ENCODE results near the gene SLC44A2.
A peak's percentile ranks its signal among the peaks of the same experiment; 100 is the strongest.
"Not testable (repeated sequence)": the region's sequence is repeated elsewhere in the genome, so short reads cannot be mapped to it uniquely, and the experiment has no call there.

SLC44A2 gene

DNA sequence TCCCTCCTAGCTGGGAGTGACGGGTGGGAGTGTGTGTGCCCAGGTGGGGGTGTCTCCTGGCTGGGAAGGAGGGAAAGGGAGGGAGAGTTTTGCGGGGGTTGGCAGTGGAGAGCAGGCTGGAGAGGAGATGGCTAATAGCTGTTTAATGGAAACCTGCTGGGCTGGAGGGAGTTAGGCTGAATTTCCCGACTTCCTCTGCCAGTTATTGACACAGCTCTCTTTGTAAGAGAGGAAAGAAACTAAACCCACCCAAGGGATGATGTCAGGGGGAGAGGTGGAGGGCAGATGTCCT lies 18.6 kb downstream of the SLC44A2 start:
- no peak for DNase-seq
- in situ Hi-C loops (cut with MboI; ENCODE audit: low pct_unique_long_range_greater_than_20kb, low sequenced_read_pairs): loop anchor here (10.0 kb wide), 1 partner anchor 69 kb away; no protein-coding TSS in a partner anchor

DNA sequence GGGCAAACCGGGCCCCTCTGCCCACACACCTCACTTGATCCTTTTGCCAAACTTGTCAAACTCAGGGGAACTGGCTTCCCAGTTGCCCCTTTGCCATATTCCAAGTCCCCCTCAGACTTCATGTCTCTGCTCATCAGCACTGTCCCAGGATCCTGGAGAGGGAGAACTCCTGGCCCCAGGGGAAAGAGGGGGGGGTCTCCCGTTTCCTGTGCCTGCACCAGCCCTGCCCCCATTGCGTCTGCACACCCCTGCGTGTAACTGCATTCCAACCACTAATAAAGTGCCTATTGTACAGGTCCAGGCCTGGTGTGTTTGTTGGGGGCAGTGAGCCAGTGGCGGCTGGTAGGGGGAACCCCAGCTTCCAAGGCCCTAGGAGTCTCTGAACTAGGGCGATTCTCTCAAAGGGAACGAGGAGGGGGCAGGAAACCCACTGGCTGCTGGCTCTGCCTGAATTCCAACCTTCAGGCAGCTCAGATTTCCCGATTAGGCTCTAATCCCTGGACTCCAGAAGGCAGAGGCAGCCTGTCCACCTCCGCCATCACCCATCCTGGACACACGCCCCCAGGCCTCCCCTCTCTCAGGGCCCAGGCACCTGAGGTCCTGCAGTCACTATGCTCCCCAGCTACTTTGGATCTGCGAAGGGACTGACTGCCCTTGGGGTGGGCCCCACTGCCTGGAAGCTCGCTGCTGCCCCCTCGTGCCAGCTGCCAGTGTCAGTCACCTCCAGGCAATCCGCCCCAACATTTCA lies 19.1 kb downstream of the SLC44A2 start:
- in situ Hi-C loops (cut with MboI; ENCODE audit: low pct_unique_long_range_greater_than_20kb, low sequenced_read_pairs): loop anchor here (10.0 kb wide), 1 partner anchor 70 kb away; no protein-coding TSS in a partner anchor
- DNase-seq: peak; percentile 82

DNA sequence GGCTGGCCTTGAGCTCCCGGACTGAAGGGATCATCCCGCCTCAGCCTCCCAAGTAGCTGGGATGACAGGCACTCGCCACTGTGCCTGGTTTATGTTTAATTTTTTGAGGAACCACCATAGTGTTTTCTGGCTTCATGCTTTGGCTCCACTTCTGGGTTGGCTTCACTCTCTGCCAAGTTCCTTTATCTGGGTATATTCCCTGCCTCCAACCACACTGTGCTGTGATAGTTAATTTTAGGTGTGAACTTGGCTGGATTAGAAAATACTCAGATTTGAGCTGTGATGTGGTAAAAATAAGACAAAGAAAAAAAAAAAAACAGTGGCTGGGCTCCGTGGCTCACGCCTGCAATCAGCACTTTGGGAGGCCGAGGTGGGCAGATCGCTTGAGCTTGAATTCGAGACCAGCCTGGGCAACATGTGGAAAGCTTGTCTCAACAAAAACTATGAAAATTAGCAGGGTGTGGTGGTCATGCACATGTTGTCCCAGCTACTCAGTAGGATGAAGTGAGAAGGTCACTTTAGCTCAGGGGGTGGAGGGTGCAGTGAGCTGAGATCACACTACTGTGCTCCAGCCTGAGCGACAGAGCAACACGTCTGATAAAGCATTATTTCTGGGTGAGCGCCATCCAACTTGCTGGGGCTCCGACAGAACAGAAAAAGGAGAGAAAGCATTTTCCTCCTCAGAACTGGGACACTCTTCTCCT lies 21.3 kb downstream of the SLC44A2 start:
- in situ Hi-C loops (cut with MboI; ENCODE audit: low pct_unique_long_range_greater_than_20kb, low sequenced_read_pairs): loop anchor here (10.0 kb wide), 1 partner anchor 72 kb away; no protein-coding TSS in a partner anchor
- no peak for DNase-seq

DNA sequence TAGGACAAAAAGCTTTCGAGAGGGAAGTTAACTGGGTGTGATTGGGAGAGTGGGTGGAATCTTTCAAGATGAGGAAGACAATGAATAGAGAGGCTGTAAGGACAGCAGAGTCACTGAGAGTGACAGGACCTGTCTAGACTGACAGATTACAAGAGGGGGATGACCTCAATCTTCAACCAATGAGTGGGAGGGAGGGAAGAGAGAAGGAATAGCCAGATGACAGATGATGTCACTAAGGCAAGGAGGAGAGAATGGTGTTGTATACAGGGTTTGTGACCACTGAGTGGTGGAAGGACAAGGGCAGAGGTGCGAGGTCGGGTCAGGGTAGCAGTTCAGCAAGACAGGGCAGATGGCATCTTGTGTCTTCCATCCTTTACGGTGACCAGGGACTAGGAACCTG lies 23.0 kb downstream of the SLC44A2 start:
- in situ Hi-C loops (cut with MboI; ENCODE audit: low pct_unique_long_range_greater_than_20kb, low sequenced_read_pairs): loop anchor here (10.0 kb wide), 1 partner anchor 74 kb away; no protein-coding TSS in a partner anchor
- DNase-seq: no peak

DNA sequence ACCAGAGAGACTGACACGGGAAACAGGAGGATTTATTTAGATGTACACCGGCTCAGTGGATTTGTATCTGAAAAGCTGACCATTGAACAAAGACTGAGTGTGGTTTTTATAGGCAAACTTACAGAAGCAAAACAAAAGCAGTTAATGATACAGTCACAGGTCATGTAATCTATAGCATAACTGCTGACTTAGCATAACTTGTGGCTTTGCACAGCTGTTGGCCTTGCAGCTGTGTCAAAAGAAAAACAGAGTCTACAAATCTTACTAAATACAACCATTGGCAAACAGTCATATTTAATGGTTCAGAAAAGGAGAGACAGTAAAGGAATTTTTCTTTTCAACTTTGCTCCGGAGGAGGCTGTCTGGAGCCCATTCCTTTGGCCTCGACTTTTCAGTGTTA lies 26.5 kb downstream of the SLC44A2 start:
- DNase-seq: no peak
- in situ Hi-C loops (cut with MboI; ENCODE audit: low pct_unique_long_range_greater_than_20kb, low sequenced_read_pairs): no loop called here

DNA sequence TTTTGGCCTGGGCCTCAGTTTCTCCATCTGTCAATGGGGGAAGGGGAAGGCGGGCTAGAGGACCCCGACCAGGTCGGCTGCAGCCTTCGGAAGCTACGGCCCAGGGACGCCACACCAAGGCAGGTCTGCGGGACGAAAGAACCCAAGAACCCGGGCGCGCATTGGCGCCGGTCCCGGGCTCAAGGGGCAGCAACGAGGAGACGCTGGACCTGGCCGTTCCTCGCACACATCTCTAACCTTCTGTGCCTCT lies 28.1 kb downstream of the SLC44A2 start:
- no peak for DNase-seq
- in situ Hi-C loops (cut with MboI; ENCODE audit: low pct_unique_long_range_greater_than_20kb, low sequenced_read_pairs): no loop called here

DNA sequence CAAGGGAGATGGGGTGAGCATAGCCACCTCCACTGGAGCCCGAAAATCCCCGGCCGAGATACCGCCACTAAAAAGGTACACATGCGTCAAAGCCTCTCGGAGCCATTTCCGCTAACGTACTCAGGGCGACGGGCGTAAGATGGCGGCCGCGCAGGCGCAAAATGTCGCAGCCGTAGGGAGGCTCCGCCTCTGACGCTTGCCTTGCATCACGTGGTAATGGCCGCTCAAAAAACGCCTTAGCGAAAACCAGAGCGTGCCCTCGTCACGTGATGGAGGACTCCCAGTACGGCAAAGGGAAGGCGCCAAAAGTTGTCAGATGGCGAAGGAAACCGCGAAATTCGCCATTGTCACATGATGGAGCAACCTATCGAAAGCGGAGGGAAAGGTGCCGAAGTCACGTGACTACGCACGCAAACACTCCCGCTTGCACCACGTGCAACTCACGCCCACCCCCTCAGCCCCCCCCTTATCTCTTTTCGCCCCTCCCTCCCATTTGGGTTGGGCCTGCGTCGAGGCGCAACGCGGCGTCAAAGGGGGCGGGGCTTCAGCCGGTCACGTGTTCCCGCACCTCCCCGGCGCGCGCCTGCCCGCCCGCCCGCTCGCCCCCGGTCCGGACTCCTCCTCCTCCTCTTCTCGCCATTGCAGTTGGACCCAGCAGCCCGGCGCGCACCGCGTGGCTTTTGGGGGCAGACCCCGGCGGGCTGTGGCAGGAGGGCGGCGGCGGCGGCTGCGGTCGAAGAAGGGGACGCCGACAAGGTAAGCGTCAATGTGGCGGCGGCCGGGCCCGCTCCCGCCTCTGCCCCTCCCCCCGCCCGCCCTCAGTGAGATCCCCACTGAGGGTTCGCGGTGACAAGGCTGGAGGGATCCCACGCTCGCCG lies 28.6 kb downstream of the SLC44A2 start, which contains the start of gene ILF3:
Gene ILF3 (plus strand): TSS at position 615 of the 878 bp plus-strand sequence. CDS start 16,260 bp downstream, outside the sequence.
- in situ Hi-C loops (cut with MboI; ENCODE audit: low pct_unique_long_range_greater_than_20kb, low sequenced_read_pairs): no loop called here
- peak; percentile 100 for DNase-seq

DNA sequence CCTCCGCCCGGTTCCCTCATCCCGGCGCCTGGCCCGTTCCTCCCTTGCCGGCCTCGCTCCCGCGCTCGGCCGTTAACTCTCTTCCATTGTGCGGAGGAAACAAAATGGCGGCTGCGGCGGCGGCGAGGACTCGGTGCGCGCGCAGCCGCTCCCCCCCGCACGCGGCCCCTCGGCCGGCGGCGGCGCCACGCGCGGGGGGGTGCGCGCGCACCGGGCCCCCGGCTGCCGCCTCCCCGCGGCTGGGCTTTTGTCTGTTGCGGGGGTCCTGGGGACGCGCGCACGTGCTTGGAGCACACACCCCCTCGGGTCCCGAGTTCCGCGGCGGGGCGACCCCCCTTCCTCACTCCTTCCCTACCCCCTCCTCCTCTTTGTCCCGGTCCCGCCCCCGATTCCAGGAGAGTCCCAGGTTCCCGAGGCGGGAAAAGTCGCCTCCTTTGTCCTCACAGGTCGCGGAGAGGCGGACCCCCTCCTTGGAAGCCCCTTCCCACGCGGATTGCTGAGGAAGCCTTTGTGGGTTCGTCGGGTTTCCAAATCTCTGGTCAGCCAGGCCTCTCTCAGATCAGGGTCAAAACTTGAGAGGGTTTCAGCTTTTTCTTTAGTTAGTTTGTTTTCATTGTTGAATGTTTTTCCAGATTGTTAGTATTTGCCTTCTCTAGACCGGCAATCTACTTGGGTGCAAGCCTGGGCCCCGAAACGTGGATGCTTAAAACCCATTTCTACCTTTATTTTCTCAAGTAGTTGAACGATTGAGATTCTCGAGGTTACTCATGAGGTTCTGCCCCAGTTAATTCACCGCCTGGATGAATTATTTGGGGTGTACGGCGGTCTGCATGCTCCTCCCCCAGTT lies 29.5 kb downstream of the SLC44A2 start:
- in situ Hi-C loops (cut with MboI; ENCODE audit: low pct_unique_long_range_greater_than_20kb, low sequenced_read_pairs): no loop called here
- DNase-seq: no peak

DNA sequence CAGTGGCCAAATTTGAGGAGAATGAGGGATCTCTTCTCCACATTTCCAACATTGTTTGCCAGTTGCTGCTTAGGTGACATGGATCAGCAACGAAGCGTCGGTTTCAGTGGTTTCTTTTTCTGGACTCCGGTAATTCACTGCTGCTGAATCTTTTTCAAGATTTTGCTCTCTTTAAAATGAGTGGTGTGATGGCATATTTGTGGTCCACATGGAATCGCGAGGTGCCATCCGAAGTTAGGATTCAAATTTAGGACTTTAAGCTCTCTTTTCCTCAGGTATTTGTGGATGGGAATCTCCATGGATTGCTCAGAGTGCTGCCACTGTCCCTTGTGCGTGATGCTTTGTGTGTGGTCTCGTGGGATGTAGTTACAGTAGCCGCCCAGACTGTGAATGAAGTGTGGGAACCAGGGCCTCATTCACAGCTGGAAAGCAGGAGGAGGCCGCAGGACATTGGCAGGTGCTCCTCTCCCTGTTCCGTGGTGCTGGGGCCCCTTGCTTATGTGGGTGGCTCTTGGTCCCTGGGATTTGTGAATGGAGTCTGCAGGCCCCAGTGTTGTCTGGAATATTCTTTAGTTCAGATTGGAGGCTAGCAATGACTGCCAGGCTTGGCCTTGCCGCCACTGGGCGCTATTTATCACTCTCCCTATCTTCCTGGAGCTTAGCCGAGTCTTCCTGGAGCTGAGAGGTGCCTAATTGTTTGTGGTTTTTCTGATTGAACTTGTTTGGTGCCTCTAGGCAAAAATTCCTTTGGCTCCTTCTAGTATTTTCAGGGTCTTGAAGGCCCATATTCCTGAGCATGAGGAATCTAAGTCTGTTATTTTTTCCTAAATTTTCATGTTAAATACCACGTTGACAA lies 30.3 kb downstream of the SLC44A2 start:
- peak; percentile 47 for DNase-seq

DNA sequence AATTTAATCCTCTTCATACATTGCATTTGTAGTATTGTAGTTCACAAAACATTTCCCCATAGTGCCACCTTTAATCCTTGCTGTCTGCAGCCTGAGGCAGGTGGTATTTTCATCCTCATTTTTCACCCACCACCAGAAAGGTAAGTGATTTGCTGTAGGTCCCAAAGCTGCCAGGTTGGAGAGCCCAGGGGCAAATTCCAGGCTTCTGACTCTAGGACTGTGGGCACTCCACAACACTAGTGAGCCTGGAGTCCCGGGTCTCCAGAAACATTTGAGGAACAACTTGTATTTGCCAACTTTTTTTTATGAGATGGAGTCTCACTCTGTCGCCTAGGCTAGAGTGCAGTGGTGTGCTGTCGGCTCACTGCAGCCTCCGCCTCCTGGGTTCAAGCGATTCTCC lies 35.0 kb downstream of the SLC44A2 start:
- in situ Hi-C loops (cut with MboI; ENCODE audit: low pct_unique_long_range_greater_than_20kb, low sequenced_read_pairs): no loop called here

More for the DNA sequence above, 30.3 kb downstream of the SLC44A2 start:
- in situ Hi-C loops (cut with MboI; ENCODE audit: low pct_unique_long_range_greater_than_20kb, low sequenced_read_pairs): no loop called here

DNA sequence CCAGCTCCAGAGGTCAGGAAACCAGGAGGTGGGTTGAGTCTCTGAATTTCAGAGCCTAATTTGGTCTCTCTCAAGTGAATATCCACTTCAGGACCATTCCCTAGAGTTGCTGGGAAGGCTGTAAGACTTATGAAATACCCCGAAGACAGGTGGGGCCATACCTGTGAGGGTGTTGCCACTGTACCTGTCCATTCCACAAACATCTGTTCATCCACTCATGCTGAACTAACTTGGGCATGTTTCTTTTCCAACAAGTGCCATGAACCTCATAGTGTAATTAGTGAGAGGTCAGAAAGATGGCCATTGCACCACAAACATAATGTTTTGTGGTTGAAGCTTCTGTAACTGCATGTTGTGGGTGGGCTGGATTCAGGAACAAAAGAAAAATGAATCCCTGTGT lies 36.6 kb downstream of the SLC44A2 start:
- no peak for DNase-seq
- in situ Hi-C loops (cut with MboI; ENCODE audit: low pct_unique_long_range_greater_than_20kb, low sequenced_read_pairs): no loop called here

More for the DNA sequence above, 35.0 kb downstream of the SLC44A2 start:
- DNase-seq: no peak

DNA sequence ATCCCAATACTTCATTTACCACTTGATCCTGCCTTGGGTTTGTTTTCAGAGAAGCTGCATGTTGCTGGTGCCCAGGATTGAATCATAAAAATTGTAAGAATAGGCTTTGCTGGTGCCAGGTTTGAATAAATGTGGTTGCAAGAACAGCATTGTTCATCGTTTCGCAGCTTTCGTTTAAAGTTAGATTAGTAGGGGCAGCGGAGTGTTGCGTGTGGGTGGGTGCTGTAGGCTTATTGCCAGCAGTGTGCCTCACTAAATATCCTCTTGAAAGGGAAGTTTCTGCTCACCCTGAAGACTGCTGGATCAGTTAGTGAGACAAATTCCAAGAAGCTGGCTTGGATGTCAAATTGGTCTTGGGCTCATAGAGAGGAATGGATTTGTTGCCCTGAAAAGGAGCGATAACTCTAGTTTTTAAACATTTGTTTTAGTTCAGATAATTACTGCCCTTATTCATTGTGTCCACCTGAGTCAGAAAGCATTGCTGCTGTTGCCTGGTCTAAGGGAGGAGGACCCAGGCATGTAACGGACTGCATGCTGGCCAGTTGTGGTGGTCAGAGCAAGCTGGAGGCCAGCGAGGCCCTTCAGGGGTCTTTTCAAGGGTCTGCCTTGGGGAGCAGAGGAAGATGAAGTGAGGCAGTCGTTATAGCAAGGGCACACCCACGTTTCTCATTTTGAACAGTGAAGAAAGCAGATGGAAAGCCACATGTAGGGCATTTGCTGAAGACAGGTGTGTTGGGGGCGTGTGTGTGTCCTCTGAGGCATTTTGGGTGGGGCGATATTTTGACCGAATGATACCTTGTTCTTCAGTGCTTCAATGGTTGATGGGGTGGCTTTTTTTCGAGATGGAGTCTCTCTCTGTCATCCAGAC lies 37.3 kb downstream of the SLC44A2 start:
- in situ Hi-C loops (cut with MboI; ENCODE audit: low pct_unique_long_range_greater_than_20kb, low sequenced_read_pairs): no loop called here
- peak; percentile 36 for DNase-seq

DNA sequence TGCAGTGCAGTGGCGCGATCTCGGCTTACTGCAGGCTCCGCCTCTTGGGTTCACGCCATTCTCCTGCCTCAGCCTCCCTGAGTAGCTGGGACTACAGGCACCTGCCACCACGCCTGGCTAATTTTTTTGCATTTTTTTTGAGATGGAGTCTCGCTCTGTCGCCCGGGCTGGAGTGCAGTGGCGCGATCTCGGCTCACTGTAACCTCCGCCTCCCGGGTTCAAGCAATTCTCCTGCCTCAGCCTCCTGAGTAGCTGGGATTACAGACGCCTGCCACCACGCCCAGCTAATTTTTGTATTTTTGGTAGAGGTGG lies 37.9 kb downstream of the SLC44A2 start:
- DNase-seq; in situ Hi-C loops (cut with MboI; ENCODE audit: low pct_unique_long_range_greater_than_20kb, low sequenced_read_pairs): not testable (repeated sequence)

DNA sequence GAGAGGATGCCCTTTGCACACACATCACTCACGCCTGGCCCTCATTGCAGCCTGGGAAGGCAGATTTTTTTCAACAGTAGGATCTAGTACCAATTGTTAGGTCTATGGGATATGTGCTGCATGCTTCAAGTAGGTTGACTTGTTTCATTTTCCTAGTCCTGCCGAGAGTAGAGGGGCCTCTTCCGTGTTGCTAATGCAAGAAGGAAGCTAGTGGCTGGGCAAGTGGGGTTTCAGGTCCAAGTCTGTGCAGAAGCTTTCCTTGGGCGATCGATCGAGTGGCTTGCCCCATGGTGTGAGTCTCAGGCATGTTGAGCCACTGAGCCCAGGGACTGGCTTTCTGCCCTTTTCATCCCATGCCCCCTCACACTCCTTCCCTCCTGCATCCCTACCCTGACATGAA lies 42.5 kb downstream of the SLC44A2 start:
- in situ Hi-C loops (cut with MboI; ENCODE audit: low pct_unique_long_range_greater_than_20kb, low sequenced_read_pairs): no loop called here
- no peak for DNase-seq

DNA sequence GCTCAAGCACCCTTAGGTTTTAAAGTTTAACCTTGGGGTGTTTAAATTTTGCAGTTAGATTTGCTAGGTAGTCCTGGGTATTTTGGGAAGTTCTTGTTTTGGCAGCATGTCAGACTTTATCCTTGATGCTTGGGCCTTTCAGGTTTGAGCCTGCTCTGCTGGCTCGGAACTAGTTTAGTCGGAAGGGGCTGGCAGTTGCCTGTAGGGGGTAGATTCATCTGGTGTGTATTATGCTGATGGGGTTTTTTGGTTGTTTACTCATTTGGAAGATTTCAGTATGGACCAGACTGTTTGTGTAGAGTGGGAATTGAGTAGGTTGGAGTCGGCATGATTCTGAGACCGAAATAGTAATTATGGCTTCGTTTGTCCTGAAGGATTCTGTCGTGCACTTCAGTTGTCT lies 43.9 kb downstream of the SLC44A2 start:
- in situ Hi-C loops (cut with MboI; ENCODE audit: low pct_unique_long_range_greater_than_20kb, low sequenced_read_pairs): no loop called here
- DNase-seq: no peak

DNA sequence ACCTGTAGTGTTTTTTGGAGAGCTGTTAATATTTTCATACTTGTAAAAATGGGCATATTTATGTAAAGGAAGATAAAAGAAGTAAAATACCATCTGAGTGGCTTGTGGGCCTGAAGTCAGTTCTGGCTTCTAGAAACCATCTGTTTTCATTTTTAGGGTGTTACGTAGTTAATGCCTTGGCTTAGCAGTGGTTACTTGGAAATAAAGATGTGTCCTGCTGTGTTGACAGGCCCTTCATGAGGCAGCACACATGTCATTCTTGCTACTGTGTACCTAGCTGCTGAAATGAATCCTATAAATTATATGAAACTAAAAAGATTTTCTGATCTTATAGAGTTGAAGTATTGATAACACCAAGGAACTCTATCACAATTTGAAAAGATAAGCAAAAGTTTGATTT lies 44.8 kb downstream of the SLC44A2 start:
- DNase-seq: no peak
- in situ Hi-C loops (cut with MboI; ENCODE audit: low pct_unique_long_range_greater_than_20kb, low sequenced_read_pairs): no loop called here
